GM12878 (cell line): Measurements from ENCODE around the gene PAIP2. TPM values are rescaled to one million over a fixed set of nuclear protein-coding genes. Genes with fewer than 3 reads are reported as not detected.

Experiments used
- ATAC-seq: fragments of 200-7000 bp; cut with Tn5 transposase; 3 replicates; pipeline ENCODE4 v1.9.1; 2020; ENCODE audit warnings: mild to moderate bottlenecking, moderate library complexity
- BruUV-seq: library from RNA; stranded (reverse); fragments of 400-500 nt; replicated peaks from 2 replicates; lab custom pipeline; 2021; lab: Mats Ljungman, UMichigan
- CTCF ChIA-PET: fragments of 300-600 bp; sonication (Branson Sonifier 250); formaldehyde crosslinking; extraction: SDS; loops from one replicate; lab custom pipeline; 2021; ENCODE audit warnings: inconsistent platforms; lab: Yijun Ruan, JAX
- POLR2A ChIA-PET: fragments of 350-600 bp; formaldehyde crosslinking; extraction: SDS; loops from one replicate; lab custom pipeline; 2021; ENCODE audit warnings: inconsistent platforms; lab: Charles Lee
- RAD21 ChIA-PET: fragments of 300-600 bp; sonication (Branson Sonifier 250); formaldehyde crosslinking; loops from one replicate; lab custom pipeline; 2023; ENCODE audit warnings: antibody characterized with exemption; ENCODE audit not compliant: unreplicated experiment; lab: Charles Lee
- SMC1A ChIA-PET: fragments of 300-600 bp; sonication (Branson Sonifier 250); formaldehyde crosslinking; loops from one replicate; lab custom pipeline; 2023; ENCODE audit not compliant: unreplicated experiment, uncharacterized antibody; lab: Charles Lee
- DNase-seq: peaks from one replicate; pipeline ENCODE4 v3.0.0-alpha.2; 2011; ENCODE audit warnings: low read depth, low spot score
- FAIRE-seq: peaks from 3 replicates; lab custom pipeline; 2011; peaks lifted over from hg19 to GRCh38; lab: Jason Lieb, UNC
- H2AFZ ChIP-seq: 2 replicates; pipeline ENCODE4 v1.6.0; 2011; ENCODE audit warnings: low read depth, low read length, control low read depth; ENCODE audit not compliant: control insufficient read depth
- H3K27ac ChIP-seq: 2 replicates; pipeline ENCODE4 v1.5.1; 2011; ENCODE audit warnings: control low read depth; ENCODE audit not compliant: control insufficient read depth, insufficient read depth
- H3K27me3 ChIP-seq, 2 experiments: replicated peaks in 1 of 2; 2 replicates each; pipeline versions ENCODE4 v1.6.0 to v1.6.1; 2011; ENCODE audit warnings: low read length in 1 of 2; ENCODE audit not compliant: control insufficient read depth in 2 of 2, insufficient read depth in 2 of 2
- H3K36me3 ChIP-seq, 2 experiments: 2 replicates each; pipeline ENCODE4 v1.5.1; 2011; ENCODE audit warnings: low read length in 1 of 2; ENCODE audit not compliant: control insufficient read depth in 2 of 2, insufficient read depth in 2 of 2
- H3K4me1 ChIP-seq: 2 replicates; pipeline ENCODE4 v1.6.1; 2011; ENCODE audit warnings: mild to moderate bottlenecking, low read length, moderate library complexity, mixed read lengths; ENCODE audit not compliant: control insufficient read depth, insufficient read depth
- H3K4me2 ChIP-seq: 2 replicates; pipeline ENCODE4 v1.6.0; 2011; ENCODE audit warnings: control low read depth; ENCODE audit not compliant: control insufficient read depth, insufficient read depth
- H3K4me3 ChIP-seq: fragments of 200-600 bp; sonication (generic); 2 replicates; pipeline ENCODE4 v1.5.1; 2016
- H3K79me2 ChIP-seq: 2 replicates; pipeline ENCODE4 v1.6.0; 2011; ENCODE audit warnings: low read length; ENCODE audit not compliant: control insufficient read depth, insufficient read depth
- H3K9ac ChIP-seq: 2 replicates; pipeline ENCODE4 v1.8.0; 2011; ENCODE audit warnings: low read length, control low read depth, mixed read lengths; ENCODE audit not compliant: control insufficient read depth, insufficient read depth
- H3K9me3 ChIP-seq: replicated peaks from 3 replicates; pipeline ENCODE4 v1.5.1; 2011; ENCODE audit warnings: mild to moderate bottlenecking, low read length; ENCODE audit not compliant: control insufficient read depth, insufficient read depth
- H4K20me1 ChIP-seq: 2 replicates; pipeline ENCODE4 v1.6.0; 2011; ENCODE audit not compliant: control insufficient read depth, insufficient read depth
- MTA3 ChIP-seq: IDR thresholded peaks from 2 replicates; pipeline ENCODE4 v1.6.1; 2012; ENCODE audit warnings: low read length, inconsistent platforms, borderline replicate concordance
- PML ChIP-seq: IDR thresholded peaks from 2 replicates; pipeline ENCODE4 v1.6.1; 2012; ENCODE audit warnings: low read length, inconsistent platforms
- POLR2A ChIP-seq: IDR thresholded peaks from 2 replicates; pipeline ENCODE4 v1.6.1; 2011; ENCODE audit warnings: low read depth, mild to moderate bottlenecking, low read length
- WGBS: methylation state at CpG from one replicate; pipeline ENCODE4 v1.1.6; 2016; ENCODE audit warnings: low lambda C conversion rate; ENCODE audit not compliant: insufficient replicate concordance, insufficient coverage; ENCODE audit errors: missing lambda C conversion rate; 5-methylcytosine and 5-hydroxymethylcytosine counted together
- in situ Hi-C: fragments of 300-500 bp; cut with MboI; formaldehyde crosslinking; loops from 9 replicates; pipeline ENCODE4 v1.14.3; 2018; ENCODE audit warnings: mixed read lengths
- intact Hi-C: fragments of 100-400 bp; cut with micrococcal nuclease; formaldehyde crosslinking; loops from one replicate; pipeline ENCODE4 v1.14.2; 2022; ENCODE audit not compliant: unreplicated experiment
- polyA plus RNA-seq, 11 experiments: library from polyadenylated mRNA; depleted of rRNA in 4 of 11; unstranded in 6 of 11; stranded (reverse) in 5 of 11; fragments of >200 nt; fragmentation: Nextera tagmentation in 4 of 11; fragmentation: Illumina TruSeq in 1 of 11; extraction: Ambion mirVana in 4 of 11; extraction: Trizol in 1 of 11; gene quantifications; 1 replicate in 1 of 11; 2 replicates in 10 of 11; pipeline versions ENCODE4 v1.2.1 to v1.2.3, GENCODE V29; 2011 to 2016; ENCODE audit warnings: inconsistent platforms in 2 of 11, missing spikeins in 2 of 11, low read depth in 1 of 11
- total RNA-seq, 4 experiments: library from RNA; depleted of rRNA in 3 of 4; stranded (reverse); fragments of >200 nt in 3 of 4; fragmentation: Illumina TruSeq in 1 of 4; extraction: Trizol in 1 of 4; gene quantifications; 2 replicates each; pipeline versions ENCODE4 v1.2.1 to v1.2.3, GENCODE V29; 2013 to 2021
- TF ChIP-seq, protein P1 (sequence below): fragments of 450-650 bp; IDR thresholded peaks from 2 replicates; pipeline ENCODE4 v1.6.1; 2017; ENCODE audit warnings: antibody characterized with exemption, mild to moderate bottlenecking, moderate library complexity

Gene PAIP2
- total and polyA plus RNA-seq, 10 of the 15 experiments (the other 5 are each of a cell fraction or from before 2014, with no cell fraction given): 49.9 to 154 (median 102) TPM

DNA sequence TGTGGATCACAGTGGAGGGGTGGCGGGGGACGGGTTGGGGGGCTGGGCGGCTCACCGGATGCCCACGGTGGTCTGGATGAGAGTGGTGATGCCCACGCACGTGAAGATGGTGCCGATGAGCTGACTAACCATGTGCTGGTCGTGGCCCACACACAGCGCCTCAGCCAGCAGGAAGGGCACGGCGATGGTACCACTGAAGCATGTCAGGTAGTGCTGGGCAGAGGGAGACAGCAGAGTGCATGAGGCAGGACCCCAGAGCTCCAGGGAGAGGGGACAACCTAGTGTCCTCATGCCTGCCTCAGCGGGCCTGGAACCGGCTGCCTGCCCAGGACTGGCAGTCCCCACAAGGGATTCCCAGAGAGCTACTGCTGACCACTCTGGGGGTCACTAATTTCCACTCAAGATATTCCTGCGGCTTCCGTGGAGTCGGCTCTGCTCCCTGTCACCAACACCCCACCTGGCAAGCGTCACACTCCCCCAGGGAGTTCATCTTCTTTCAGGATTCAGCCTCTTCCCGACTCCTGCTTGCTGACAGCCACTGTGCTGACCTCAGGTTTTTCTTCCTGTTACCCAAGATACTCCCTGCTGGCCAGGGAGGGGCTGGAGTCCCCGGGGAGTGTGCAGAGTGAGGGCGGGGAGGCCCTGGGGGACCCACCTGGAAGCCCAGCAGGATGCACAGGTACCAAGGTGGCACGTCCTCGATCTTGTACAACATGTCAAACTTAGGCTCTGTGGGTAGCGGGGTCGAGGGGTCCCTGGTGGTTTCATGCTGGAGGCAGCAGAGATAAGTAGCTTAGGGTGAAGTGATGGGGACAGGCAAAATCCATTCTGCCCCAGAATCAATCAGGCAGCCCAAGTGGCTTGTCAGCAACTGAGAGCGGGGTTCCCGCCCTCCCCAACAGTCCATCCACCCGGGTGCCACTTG, 40.4 kb downstream of the PAIP2 start:
- Histone ChIP-seq H3K9ac (no peak overlapping the region), H3K36me3 (no peaks in the 10 kb centered on the region; a peak in 1 of 4 replicates), H3K9me3 (no peaks in the 10 kb centered on the region), H3K79me2 (peaks cover 5% of the 10 kb centered on the region; the same call in 1 of the 2 replicates), H3K27ac (no peak overlapping the region), H3K27me3 (no peaks in the 10 kb centered on the region), H2AFZ (no peak overlapping the region), H4K20me1 (no peaks in the 10 kb centered on the region), H3K4me2 (no peak overlapping the region), H3K4me1 (peaks cover 26% of the 10 kb centered on the region), H3K4me3 (no peak overlapping the region)
- POLR2A ChIA-PET: no interaction called here
- in situ Hi-C loops: no loop called here
- intact Hi-C loops: no loop called here
- RAD21 ChIA-PET: no interaction called here
- 44% methylated on average over 23 of the region's 28 CpGs for WGBS
- CTCF ChIA-PET: no interaction called here
- no peak for ATAC-seq
- BruUV-seq: no TSS peak
- DNase-seq: no peak
- peak; percentile 69 for TF ChIP-seq POLR2A
- TF ChIP-seq MTA3: no peak
- TF ChIP-seq, protein P1, sequence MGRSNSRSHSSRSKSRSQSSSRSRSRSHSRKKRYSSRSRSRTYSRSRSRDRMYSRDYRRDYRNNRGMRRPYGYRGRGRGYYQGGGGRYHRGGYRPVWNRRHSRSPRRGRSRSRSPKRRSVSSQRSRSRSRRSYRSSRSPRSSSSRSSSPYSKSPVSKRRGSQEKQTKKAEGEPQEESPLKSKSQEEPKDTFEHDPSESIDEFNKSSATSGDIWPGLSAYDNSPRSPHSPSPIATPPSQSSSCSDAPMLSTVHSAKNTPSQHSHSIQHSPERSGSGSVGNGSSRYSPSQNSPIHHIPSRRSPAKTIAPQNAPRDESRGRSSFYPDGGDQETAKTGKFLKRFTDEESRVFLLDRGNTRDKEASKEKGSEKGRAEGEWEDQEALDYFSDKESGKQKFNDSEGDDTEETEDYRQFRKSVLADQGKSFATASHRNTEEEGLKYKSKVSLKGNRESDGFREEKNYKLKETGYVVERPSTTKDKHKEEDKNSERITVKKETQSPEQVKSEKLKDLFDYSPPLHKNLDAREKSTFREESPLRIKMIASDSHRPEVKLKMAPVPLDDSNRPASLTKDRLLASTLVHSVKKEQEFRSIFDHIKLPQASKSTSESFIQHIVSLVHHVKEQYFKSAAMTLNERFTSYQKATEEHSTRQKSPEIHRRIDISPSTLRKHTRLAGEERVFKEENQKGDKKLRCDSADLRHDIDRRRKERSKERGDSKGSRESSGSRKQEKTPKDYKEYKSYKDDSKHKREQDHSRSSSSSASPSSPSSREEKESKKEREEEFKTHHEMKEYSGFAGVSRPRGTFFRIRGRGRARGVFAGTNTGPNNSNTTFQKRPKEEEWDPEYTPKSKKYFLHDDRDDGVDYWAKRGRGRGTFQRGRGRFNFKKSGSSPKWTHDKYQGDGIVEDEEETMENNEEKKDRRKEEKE: no peak
- TF ChIP-seq PML: no peak
- SMC1A ChIA-PET: no interaction called here
- no peak for FAIRE-seq
